GM19468 (cell line): ENCODE measurements around the gene PBLD.

ENCODE experiments used
- ATAC-seq: cut with Tn5 transposase; IDR thresholded peaks from one replicate; pipeline ENCODE4 v1.9.1; 2021; ENCODE audit warnings: mild to moderate bottlenecking, moderate library complexity, moderate number of reproducible peaks; ENCODE audit not compliant: unreplicated experiment; ENCODE audit errors: extremely low read depth

Gene PBLD

DNA sequence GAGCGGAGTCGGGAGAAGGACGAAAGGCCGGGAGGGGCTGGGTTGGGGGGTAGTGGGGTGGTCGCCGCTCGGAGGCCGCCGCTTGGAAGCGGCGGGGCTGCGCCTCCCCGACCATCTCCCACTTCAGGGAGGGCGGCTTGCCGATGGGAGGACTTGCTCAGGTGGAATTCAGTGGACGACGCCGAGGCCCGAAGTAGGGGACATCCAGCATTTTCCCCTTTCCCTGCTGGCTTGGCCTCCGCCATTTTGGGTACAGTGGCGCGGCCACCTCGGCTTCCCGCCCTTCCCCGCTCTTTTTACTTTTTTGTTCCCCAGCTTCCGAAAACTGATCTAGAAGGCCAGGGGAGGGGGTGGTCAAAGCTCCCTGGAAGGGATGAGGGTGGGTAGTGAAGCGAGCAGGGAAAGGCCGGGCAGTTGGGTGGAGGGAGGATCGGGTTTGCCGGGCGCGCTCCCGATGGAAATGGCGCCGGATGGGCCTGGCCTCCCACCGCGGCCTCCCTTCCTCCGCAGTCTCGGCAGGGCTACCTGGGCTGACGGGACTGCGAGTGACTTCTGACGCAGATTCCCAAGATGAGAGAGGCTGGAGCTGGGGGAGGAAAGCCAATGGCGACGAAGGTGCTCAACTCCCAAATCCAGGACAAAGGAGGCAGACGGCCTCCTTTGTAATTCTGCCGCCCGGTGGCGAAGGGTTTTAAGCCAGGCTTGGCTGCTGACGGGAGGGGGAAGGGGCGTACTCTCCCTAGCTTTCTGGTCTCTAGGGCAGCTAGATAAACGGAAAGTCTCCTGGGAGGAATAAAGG, at the start of gene PBLD:
PBLD (minus strand) TSS at position 670 of the 799 bp plus-strand sequence. CDS start 26,084 bp downstream, outside the sequence.
- no peak for ATAC-seq

DNA sequence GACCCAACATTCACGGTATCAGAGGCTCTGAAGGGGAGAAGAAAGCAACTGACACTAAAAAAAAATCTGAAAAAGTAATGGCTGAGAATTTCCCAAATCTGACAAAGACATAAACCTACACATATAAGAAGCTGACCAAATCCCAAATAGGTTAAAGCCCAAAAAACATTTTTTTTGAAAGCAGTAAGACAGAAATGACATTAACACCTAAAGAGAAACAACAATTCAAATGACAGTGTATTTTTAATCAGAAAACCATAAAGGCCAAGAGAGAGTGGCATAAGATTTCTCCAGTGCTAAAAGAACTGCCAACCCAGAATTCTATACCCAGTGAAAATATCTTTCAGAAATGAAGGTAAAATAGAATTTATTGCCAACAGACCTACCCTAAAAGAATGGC, 38.9 kb upstream of the PBLD start:
- ATAC-seq: no peak

DNA sequence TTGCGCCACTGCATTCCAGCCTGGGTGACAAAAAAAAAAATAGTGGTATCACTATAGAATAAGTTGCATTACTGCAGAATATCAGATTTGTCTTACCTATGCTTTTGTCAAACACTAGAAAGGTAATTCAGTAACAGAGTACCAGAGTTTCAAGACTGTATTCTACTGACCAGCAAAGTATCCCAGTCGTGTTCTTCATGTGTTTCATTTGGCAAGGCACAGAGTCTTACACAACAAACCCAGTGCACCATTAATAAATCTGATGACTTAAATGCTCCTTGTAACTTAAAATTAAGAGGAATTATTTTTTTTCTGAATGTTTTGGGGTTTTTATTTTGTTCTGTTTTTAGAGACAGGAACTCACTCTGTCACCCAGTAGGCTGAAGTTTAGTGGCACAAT, 34.4 kb upstream of the PBLD start:
- no peak for ATAC-seq

DNA sequence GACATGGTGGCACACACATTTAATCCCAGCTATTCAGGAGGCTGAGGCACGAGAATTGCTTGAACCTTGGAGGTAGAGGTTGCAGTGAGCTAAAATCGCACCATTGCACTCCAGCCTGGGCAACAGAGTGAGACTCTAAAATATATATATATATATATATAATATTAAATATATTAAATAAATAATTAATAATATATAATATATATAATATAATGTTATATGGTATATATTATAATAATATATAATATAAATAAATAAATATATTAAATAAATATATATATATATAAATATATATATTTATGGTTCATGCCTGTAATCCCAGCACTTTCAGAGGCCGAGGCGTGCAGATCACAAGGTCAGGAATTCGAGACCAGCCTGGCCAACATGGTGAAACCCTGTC, 33.9 kb upstream of the PBLD start:
- ATAC-seq: no peak

DNA sequence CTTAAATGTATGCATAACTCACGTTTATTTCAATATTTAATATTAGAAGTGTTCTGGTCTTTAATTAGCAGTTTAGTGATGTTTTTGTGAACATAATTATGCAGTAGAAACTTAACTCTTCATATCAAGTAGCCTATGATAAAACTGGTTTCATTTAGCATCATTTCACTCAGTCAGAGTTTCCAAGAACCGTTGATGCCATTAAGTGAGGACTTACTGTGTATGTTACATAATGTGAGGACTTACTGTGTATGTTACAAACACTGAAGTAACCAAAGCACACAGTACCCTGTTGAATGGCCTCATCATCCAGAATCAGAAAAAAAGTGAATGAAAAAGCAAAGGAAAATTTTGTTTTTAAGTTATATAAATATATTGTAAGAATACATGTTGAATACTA, 32.9 kb upstream of the PBLD start:
- ATAC-seq: no peak

DNA sequence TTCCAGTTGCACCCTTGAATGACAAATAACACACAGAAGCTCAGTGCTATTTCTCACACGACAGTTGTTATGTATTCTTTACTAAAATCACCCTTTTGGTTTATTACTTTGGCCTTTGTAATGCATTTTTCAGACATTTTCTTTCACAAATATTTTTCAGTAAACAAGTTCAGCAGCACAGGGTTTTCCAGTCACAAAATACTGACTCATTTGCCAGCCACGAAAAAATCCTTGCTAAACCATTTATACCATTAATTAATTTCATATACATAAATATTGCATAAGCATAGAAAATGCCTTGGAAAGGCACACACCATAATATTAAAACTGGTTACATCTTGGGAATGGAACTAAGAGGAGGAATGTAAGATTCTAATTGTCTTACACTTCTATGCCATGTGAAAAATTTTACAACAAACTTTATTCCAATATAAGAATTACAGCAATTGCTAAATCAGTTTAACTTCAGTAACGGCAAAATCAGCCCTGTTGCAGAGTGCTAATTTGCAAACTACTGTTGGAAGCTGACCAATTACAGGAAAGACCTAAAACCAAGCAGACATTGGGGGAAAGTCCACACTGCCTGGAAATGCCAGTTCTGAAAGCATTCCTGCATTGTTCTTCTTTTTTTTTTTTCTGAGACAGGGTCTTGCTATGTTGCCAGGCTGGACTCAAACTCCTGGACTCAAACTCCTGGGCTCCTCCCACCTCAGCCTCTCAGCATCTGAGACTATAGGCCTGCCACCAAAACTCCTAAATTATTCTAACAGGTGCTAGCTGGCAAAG, 31.6 kb upstream of the PBLD start:
- no peak for ATAC-seq

DNA sequence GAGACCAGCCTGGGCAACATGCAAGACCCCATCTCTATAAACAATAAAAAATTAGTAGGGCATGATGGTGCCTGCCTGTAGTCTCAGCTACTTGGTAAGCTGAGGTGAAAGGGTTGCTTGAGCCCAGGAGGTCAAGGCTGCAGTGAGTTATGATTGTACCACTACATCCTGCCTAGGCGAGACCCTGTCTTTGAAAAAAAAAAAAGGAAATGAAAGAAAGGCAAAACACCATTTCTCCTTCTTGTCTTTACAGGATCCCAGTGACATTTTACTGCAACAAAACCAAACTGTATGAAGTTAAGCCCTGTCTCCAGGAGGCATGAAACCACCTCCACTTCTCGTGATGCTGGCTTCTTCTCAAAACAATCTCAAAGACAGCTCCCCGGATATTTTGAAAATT, 29.9 kb upstream of the PBLD start:
- ATAC-seq: no peak

DNA sequence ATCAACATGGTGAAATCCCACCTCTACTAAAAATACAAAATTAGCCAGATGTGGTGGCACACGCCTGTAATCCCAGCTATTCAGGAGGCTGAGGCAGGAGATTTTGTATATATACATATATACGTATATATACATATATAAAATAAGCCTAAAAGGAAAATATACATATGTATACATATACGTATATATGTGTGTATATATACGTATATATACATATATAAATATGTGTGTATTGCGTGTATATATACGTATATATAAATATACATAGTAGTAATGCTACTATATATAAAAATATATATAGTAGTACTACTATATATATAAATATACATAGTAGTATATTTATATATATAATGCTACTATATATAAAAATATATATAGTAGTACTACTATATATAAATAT, 26.5 kb upstream of the PBLD start:
- no peak for ATAC-seq

DNA sequence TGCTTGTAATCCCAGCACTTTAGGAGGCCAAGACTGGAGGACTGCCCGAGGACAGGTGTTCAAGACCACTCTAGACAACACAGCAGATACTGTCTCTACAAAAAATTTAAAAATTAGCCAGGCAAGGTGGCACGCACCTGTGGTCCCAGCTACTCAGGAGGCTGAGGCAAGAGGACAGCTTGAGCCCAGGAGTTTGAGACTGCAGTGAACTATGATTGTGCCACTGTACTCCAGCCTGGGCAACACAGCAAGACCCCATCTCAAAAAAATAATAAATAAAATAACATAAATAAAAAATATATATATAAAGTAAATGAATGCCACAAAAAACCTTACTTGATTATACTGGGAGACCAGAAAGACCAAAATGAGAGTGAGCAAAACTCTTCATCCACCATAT, 20.8 kb upstream of the PBLD start:
- ATAC-seq: no peak

DNA sequence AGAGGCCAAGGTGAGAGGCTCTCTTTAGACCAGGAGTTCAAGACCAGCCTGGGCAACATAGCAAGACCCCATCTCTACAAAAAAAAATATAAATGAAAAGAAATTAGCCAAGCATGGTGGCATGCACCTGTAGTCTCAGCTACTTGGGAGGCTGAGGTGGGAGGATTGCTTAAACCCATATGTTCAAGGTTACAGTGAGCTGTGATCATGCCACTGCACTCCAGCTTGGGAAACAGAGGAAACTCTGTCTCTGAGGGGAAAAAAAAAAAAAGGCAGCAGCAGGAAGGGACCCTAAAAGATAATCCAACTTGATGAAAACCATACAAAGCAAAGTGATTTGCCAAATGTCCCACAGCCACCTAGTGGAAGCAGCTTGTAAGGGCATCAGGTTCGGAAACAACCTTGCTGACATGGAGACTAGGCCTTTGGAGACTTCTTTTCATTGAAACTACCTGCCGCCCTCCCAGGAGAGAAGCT, 15.6 kb upstream of the PBLD start:
- ATAC-seq: no peak

DNA sequence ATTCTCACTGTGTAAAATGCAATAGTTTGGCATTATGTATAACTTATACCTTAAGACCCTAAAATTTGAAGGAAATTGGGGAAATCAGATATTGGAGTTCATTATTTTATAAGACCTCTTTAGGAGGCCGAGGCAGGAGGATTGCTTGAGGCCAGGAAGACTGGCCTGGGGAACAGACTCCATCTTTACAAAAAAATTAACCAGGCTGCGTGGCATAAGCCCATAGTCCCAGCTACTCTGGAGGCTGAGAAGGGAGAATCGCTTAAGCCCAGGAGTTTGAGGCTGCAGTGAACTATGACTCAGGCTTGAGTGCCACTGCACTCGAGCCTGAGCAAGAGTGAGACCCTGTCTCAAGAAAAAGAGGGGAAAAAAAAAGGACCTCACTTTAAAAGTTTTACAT, 14.0 kb upstream of the PBLD start:
- ATAC-seq: no peak

DNA sequence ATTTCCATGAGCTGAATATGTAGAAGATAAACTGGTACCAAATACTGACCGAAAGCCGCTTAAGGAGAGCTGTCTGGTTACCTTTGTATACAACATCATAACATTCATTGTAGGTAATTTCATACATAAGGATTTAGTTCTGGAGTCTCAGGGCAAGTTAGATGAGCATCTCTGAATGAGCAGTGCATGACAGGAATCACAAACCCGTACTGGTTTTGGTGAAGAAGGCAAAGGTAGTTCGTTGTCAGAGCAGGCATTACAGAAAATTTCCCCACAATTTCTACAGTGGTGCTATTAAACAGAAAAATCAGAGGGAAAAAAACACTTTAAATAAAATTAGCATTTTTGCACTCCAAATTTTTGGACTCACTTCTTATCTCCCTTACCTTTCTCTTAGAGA, 12.9 kb upstream of the PBLD start:
- no peak for ATAC-seq

DNA sequence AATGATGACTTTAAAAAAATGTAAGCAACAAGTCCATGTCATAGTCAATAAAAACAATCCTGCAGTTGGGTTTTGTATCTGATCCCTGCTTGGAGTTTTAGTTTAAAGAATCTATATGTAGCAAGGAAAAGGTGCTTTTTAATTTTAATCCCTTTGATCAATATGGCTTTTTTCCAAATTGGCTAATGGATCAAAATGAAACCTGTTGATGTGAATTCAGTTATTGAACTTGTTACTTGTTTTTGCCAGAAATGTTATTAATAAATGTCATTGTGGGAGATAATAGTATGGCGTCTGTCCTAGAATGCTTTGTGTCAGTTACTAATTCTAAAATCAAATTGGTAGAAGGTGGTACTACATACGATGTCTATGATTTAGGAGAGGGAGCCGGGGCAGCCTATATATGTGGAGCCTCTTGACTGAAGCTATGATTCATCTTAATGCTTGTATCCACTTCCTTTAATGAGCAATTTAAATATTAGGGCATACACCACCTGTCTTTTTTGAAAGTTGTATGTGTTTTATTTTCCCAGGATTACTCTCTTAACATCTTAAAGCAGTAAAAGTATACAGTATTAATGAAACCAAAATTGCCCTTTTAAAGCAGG, 10.3 kb upstream of the PBLD start:
- ATAC-seq: no peak

DNA sequence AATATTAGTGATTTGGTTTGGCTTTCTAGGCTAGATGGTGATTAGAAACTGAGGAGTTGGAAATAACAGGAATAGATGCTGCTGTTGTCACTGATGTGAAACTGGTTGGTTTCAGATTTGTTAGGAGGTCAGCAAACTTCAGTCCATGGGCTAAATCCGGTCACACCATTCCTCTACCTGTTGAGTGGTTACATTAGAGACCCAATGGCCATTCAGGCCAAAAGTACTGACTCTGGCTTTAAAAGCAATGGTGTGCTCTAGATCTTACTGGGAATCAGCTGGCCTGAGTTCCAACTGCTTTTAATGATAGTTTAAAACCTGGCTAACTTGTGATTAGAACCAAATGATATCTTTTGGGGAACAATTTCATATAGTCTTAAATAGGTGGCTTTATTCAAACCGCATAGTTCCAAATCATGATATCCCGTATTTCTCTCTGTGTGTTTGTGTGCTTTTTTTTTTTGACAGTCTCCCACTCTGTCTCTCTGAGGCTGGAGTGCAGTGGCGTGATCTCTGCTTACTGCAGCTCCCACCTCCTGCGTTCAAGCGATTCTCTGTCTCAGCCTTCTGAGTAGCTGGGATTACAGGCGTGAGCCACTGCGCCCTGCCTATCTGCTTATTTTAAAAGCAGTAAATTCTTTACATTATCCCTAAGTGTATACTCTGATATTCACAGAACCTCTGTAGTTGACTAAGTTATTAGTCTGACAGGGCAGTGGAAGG, 7.8 kb upstream of the PBLD start:
- no peak for ATAC-seq

DNA sequence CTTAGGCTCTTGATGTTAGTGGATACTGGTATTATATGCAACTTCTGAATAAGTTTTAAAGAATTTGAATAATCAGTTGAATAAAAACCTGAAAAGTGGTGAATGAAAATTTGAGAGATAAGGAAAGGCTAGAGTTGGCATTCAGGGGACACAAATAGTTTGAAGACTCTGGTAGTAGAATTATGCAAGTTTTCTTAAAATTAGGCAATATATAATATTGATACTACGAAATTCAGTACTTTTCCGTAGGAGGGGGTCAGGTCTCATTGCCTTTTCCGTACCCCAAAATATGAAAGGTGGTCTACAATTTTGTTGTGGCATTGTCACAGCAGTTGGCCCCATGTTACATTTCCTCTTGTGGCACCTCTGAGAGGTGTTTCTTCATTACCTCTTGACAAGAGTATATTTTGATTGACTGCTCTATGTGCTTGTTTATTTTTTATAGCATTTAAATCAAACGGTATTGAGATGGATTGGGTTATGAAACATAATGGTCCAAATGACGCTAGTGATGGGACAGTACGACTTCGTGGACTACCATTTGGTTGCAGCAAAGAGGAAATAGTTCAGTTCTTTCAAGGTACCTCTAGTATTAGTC, 4.1 kb upstream of the PBLD start:
- ATAC-seq: no peak

DNA sequence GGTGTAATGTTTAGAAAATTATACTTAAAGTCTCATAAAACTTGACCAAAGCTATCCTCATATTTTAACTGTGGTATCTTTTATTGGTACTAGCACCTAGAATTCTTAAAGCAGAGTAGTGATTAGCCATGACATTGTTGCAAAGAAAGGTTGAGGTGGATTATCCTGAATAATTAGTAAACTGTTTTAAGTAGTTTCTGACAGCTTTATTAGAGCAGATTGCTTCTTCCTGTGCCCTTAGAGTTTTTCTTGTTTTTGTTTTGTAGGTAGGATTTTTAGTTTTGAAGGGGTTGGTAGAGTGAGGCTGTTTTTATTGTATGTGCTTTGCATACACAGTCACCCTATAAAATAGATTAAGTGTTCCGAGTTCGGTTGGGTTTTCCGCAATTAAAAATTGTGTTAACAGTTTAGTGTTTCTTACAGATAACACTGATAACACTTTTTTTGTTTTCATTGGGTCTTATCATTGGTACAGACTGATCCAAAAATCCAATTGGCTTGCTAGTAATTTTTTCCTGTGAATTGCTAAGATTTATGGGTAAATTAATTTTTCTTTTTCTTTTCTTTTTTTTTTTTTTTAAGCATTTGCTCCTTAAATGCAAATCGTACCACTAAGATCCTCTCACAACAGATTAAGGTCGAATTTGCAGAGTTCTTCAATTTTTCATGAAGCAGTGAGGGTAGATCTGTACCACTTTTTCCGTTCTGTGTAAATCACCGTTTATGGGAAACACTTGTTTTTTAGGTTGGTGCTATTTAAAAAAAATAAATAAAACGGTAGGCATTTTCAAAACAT, 2.1 kb upstream of the PBLD start:
- ATAC-seq: no peak

DNA sequence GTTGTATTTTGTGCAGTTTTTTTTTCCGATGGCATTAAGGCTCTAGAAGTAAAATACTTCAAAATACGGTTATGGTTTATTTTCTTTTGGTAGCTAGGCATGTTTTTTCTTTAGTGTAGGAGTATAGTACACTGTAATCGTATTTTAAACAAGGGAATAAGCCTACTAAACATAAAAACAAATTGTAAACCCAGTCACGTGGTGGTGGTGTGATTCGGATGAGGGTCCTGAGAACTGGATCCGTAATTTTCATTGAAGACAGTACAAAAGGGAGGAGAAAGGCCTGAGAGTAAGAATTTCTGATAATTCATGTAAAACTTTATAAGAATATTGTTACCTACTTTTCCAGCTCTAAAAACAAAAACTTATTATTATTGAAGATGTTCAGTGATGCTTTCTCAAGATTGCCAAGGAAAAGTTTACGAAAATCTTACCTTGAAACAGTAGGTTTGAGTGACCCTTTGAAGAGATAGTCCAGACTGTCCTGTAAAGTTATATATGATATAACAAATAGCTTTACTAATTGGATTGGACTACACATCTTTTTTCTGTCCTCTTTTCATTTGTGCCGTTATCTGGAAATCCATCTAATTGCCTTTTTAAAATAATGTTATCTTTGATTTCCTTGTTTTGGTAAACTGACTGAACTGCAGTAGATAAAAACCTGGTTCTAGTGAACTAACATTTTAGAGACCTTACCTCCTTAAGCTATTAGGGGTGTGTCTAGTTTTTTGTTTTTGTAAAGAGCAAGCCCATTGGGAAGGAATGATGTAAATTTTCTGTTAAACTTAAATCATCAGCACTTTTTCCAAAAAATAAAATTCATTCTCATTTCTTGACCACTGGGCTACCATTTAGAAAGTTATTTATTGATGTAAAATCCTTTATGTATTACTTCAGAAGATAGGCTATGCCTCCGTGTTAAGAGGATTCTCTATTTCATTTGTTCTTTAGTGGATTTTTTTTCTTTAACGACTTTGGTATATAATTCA, 1.0 kb upstream of the PBLD start:
- no peak for ATAC-seq

DNA sequence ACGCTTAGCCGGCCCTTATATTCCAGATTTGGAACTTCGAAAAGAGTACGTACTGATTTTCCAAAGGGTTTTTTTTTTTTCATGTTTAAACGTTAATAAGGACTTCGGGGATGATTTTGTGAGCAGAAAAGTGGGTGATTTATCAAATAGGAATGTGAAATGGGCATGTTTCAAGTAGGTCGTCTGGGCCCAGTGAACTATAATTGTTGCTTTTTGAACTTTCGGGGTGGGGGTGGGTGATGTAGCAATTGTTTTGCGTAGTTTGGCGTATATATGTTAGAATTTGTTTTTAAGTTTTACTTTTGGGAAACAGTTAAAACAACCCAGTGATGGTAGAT, 299 bp upstream of the PBLD start:
- no peak for ATAC-seq
